Keratinocyte (primary cell): ENCODE measurements around the gene OR56A1. TPM values are rescaled to one million over a fixed set of nuclear protein-coding genes. Genes with fewer than 3 reads are reported as not detected.

ENCODE experiments used
- DNase-seq: peaks from one replicate; pipeline ENCODE4 v3.0.0-alpha.2; 2011; ENCODE audit warnings: low read depth, missing footprints, low spot score
- FAIRE-seq: peaks from 2 replicates; lab custom pipeline; 2011; peaks lifted over from hg19 to GRCh38; lab: Jason Lieb, UNC
- H2AFZ ChIP-seq: 2 replicates; pipeline ENCODE4 v1.6.0; 2012; ENCODE audit warnings: low read length, control low read depth, inconsistent platforms; ENCODE audit not compliant: control insufficient read depth
- H3K27ac ChIP-seq: 2 replicates; pipeline ENCODE4 v1.5.1; 2011; ENCODE audit warnings: low read length; ENCODE audit not compliant: control insufficient read depth, insufficient read depth
- H3K27me3 ChIP-seq: 3 replicates; pipeline ENCODE4 v1.6.0; 2011; ENCODE audit warnings: low read length; ENCODE audit not compliant: control insufficient read depth, insufficient read depth; ENCODE audit errors: extremely low read depth
- H3K36me3 ChIP-seq, 2 experiments: 2 replicates in 1 of 2; 3 replicates in 1 of 2; pipeline ENCODE4 v1.5.1; 2011; ENCODE audit warnings: low read length in 2 of 2, mild to moderate bottlenecking in 1 of 2; ENCODE audit not compliant: control insufficient read depth in 2 of 2, insufficient read depth in 2 of 2; ENCODE audit errors: extremely low read depth in 1 of 2
- H3K4me1 ChIP-seq: 3 replicates; pipeline ENCODE4 v1.5.1; 2011; ENCODE audit warnings: low read length; ENCODE audit not compliant: control insufficient read depth, insufficient read depth; ENCODE audit errors: extremely low read depth
- H3K4me2 ChIP-seq: 3 replicates; pipeline ENCODE4 v1.6.0; 2011; ENCODE audit warnings: low read depth, low read length; ENCODE audit not compliant: control insufficient read depth, insufficient read depth; ENCODE audit errors: extremely low read depth
- H3K4me3 ChIP-seq, 3 experiments: fragments of 200-600 bp in 1 of 3; sonication (generic) in 1 of 3; 2 replicates in 2 of 3; 3 replicates in 1 of 3; pipeline ENCODE4 v1.5.1; 2011 to 2016; ENCODE audit warnings: low read length in 3 of 3, mild to moderate bottlenecking in 3 of 3, control low read depth in 2 of 3, inconsistent platforms in 1 of 3, low read depth in 1 of 3, mixed read lengths in 1 of 3, mixed run types in 1 of 3, moderate library complexity in 1 of 3; ENCODE audit not compliant: control insufficient read depth in 2 of 3, insufficient read depth in 2 of 3; ENCODE audit errors: extremely low read depth in 1 of 3
- H3K79me2 ChIP-seq: 2 replicates; pipeline ENCODE4 v1.6.0; 2012; ENCODE audit warnings: low read length; ENCODE audit not compliant: control insufficient read depth, insufficient read depth
- H3K9ac ChIP-seq: 3 replicates; pipeline ENCODE4 v1.6.0; 2011; ENCODE audit warnings: low read length; ENCODE audit not compliant: control insufficient read depth, insufficient read depth; ENCODE audit errors: extremely low read depth
- H3K9me1 ChIP-seq: 3 replicates; pipeline ENCODE4 v1.6.0; 2011; ENCODE audit warnings: low read length; ENCODE audit not compliant: control insufficient read depth, insufficient read depth; ENCODE audit errors: extremely low read depth
- H3K9me3 ChIP-seq: 2 replicates; pipeline ENCODE4 v1.5.1; 2012; ENCODE audit warnings: low read depth, low read length; ENCODE audit not compliant: control insufficient read depth
- H4K20me1 ChIP-seq: 3 replicates; pipeline ENCODE4 v1.6.0; 2011; ENCODE audit warnings: low read length; ENCODE audit not compliant: control insufficient read depth, insufficient read depth; ENCODE audit errors: extremely low read depth
- CTCF ChIP-seq, 3 experiments: IDR thresholded peaks in 1 of 3; conservative IDR thresholded peaks in 1 of 3; optimal IDR thresholded peaks in 1 of 3; 2 replicates in 2 of 3; 3 replicates in 1 of 3; pipeline versions ENCODE3 to v1.5.1; 2011; ENCODE audit warnings: low read length in 3 of 3, mild to moderate bottlenecking in 3 of 3, moderate library complexity in 2 of 3, control low read depth in 1 of 3, inconsistent platforms in 1 of 3; ENCODE audit not compliant: insufficient read depth in 2 of 3; ENCODE audit errors: extremely low read depth in 1 of 3
- EZH2 ChIP-seq: IDR thresholded peaks from one replicate; pipeline ENCODE4 v1.6.1; 2012; ENCODE audit warnings: inconsistent platforms, mild to moderate bottlenecking, low read length, moderate library complexity
- dilution Hi-C: fragments of 300-500 bp; cut with MboI; formaldehyde crosslinking; loops from one replicate; pipeline ENCODE4 v1.7.0; 2020; ENCODE audit warnings: low sequenced_read_pairs; ENCODE audit not compliant: extremely low pct_ligation_motif_present
- polyA minus RNA-seq, 3 experiments: library from RNA; depleted of rRNA, polyadenylated mRNA; stranded (reverse); fragments of >200 nt; gene quantifications; 1 replicate in 1 of 3; 2 replicates in 1 of 3; 3 replicates in 1 of 3; pipeline ENCODE4 v1.2.3, GENCODE V29; 2011
- polyA plus RNA-seq, 5 experiments: library from polyadenylated mRNA; depleted of rRNA in 3 of 5; stranded (reverse) in 3 of 5; stranded (forward) in 1 of 5; unstranded in 1 of 5; fragments of >200 nt; gene quantifications; 1 replicate in 1 of 5; 2 replicates in 3 of 5; 3 replicates in 1 of 5; pipeline versions ENCODE4 v1.2.1 to v1.2.3, GENCODE V29; 2011 to 2012; ENCODE audit warnings: missing spikeins in 2 of 5, low read depth in 1 of 5, low replicate concordance in 1 of 5

Gene OR56A1, protein sequence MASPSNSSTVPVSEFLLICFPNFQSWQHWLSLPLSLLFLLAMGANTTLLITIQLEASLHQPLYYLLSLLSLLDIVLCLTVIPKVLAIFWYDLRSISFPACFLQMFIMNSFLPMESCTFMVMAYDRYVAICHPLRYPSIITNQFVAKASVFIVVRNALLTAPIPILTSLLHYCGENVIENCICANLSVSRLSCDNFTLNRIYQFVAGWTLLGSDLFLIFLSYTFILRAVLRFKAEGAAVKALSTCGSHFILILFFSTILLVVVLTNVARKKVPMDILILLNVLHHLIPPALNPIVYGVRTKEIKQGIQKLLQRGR
- polyA plus RNA-seq (not detected in 3 replicates), polyA minus RNA-seq (0.13 TPM in 1 of 3 replicates, not detected in the others)
- polyA plus RNA-seq (2011; ENCODE audit: low read depth): not detected
- polyA plus RNA-seq (2011; cell fraction: cytosol; rRNA removed): not detected in 2 replicates
- polyA plus RNA-seq (2011; cell fraction: nucleus; rRNA removed): 0.03 TPM in 1 of 2 replicates, not detected in the other
- not detected in 2 replicates for polyA plus RNA-seq (2012; ENCODE audit: low replicate concordance)
- polyA minus RNA-seq (2011; cell fraction: cytosol; rRNA and poly(A)+ RNA removed): not detected
- polyA minus RNA-seq (2011; cell fraction: nucleus; rRNA and poly(A)+ RNA removed): 0.08 and 0.11 TPM in 2 replicates

GRCh38 chr11:6030708-6031405 is at the start of gene OR56A1:
TSS of gene OR56A1 (minus strand) at chr11:6030758. CDS start at chr11:6027692, 3,066 bp downstream.
- no peak within 1 kb of the TSS for H3K4me3 ChIP-seq
- dilution Hi-C loops: no loop called here
- H3K9me1 ChIP-seq: no peaks in the 10 kb centered on the region
- TF ChIP-seq CTCF (optimal IDR thresholded peaks at IDR 0.05 in 1 of 3, IDR thresholded peaks at IDR 0.05 in 1 of 3, conservative IDR thresholded peaks at IDR 0.05 in 1 of 3; ENCODE audit: extremely low read depth in 1 of 3, insufficient read depth in 2 of 3, low read length in 3 of 3): no peak
- TF ChIP-seq EZH2: no peak
- no peaks in the 10 kb centered on the region for H3K9me3 ChIP-seq
- H3K27ac ChIP-seq: no peak within 1 kb of the TSS
- no peak within 1 kb of the TSS for H3K4me2 ChIP-seq
- no peaks in the 10 kb centered on the region for H3K27me3 ChIP-seq
- no peaks in the 10 kb centered on the region for H3K36me3 ChIP-seq
- H3K4me1 ChIP-seq: no peaks in the 10 kb centered on the region
- FAIRE-seq: no peak
- H2AFZ ChIP-seq: no peak within 1 kb of the TSS
- H3K9ac ChIP-seq: no peak within 1 kb of the TSS
- H4K20me1 ChIP-seq: no peaks in the 10 kb centered on the region
- DNase-seq: no peak
- no peaks in the 10 kb centered on the region for H3K79me2 ChIP-seq

DNA sequence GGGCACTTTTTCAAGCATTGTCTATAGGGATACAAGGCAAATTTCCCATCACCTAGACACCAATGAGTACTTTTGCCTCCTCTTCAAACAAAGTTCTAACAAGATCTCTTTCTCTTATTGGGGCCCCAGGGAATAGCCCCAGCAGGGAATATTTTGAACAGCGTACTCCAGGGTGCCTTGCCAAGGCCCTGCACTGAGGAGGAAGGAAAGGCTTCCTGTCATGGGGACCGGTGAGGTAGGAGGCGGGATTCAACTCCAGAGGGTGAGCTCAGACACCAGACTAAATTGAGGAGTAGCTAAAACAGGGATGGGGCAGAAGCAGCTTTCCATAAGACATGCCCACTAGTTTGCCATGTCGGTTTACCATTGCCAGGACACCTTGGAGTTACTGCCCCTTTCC is 48.9 kb upstream of the OR56A1 start:
- no peaks in the 10 kb centered on the region for H3K9me3 ChIP-seq

More for the DNA sequence above, 48.9 kb upstream of the OR56A1 start:
- no peaks in the 10 kb centered on the region for H3K27me3 ChIP-seq
- H3K79me2 ChIP-seq: no peaks in the 10 kb centered on the region
- H3K27ac ChIP-seq: no peak overlapping the region
- H3K9ac ChIP-seq: no peak overlapping the region
- H2AFZ ChIP-seq: no peak overlapping the region
- no peaks in the 10 kb centered on the region for H3K9me1 ChIP-seq
- no peaks in the 10 kb centered on the region for H3K36me3 ChIP-seq
- no peak overlapping the region for H3K4me3 ChIP-seq
- FAIRE-seq (no peak), DNase-seq (no peak)
- TF ChIP-seq EZH2 (no peak), CTCF (optimal IDR thresholded peaks at IDR 0.05 in 1 of 3, IDR thresholded peaks at IDR 0.05 in 1 of 3, conservative IDR thresholded peaks at IDR 0.05 in 1 of 3; ENCODE audit: extremely low read depth in 1 of 3, insufficient read depth in 2 of 3, low read length in 3 of 3) (no peak)
- H4K20me1 ChIP-seq: no peaks in the 10 kb centered on the region
- H3K4me2 ChIP-seq: no peak overlapping the region
- dilution Hi-C loops: no loop called here
- H3K4me1 ChIP-seq: no peaks in the 10 kb centered on the region
